ENCODE results near the gene ZNF45. TPM values are rescaled to one million over a fixed set of nuclear protein-coding genes. Genes with fewer than 3 reads are reported as not detected.

Gene ZNF45
- total and polyA plus RNA-seq, 2 of the 13 experiments (the other 11 are each of a cell fraction or from before 2014, with no cell fraction given) = 2.4 to 11.3 TPM

DNA sequence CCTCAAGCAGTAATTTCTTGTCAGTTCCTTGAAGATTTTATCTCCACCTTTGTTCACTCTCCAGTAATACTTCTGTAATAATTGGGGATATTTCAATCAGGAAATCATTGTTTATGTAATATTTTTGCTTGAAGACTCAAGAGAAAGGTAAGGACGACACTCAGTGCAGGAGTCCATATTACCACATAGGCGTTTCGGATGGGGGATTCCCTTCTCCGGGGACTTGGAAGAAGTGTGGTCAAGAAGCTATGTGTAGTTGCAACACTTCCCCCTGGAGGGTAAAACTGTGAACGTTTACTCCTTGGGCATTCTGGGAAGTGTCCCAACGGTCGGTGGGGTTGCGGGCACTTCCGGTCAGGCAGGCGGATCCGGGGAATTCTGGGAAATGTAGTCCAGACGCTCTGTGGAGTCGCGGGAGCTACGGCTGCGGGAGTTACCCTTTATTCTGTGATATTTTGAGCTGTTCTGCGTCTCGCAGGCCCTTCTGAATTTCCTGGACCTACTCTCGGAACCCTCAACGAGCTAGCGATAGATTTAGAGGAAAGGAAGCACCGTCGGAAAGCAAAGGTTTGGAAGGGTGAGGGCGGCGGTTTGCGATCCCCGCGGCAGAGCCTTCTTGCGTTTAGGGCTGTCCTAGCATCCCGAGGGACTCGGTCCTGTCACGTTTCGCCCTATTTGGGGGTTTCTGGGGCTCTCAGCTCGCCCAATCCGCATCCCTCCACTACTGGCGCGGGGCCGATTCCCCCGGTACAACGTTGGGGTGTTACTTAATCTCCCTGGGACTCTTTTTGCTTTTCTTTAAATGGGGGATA is 16.0 kb upstream of the ZNF45 start, which contains the start of gene ZNF221 (continued):
- TF ChIP-seq SIN3A (IDR thresholded peaks at IDR 0.05; ENCODE audit: borderline replicate concordance, low read depth, low read length) = no peak
- TF ChIP-seq ZNF746 (CRISPR knock-in tag; IDR thresholded peaks at IDR 0.05) = peak; percentile 30; the same call in 1 of the 2 replicates
- TF ChIP-seq ZNF674 (CRISPR knock-in tag; IDR thresholded peaks at IDR 0.05; ENCODE audit: low read depth) = no peak
- no peak for TF ChIP-seq RAD21 (CRISPR knock-in tag; IDR thresholded peaks at IDR 0.05)
- TF ChIP-seq SALL1 (CRISPR knock-in tag; IDR thresholded peaks at IDR 0.05) = peak; percentile 76
- no peak for TF ChIP-seq EED (CRISPR knock-in tag; IDR thresholded peaks at IDR 0.05)
- no peak for TF ChIP-seq HOXA9 (CRISPR knock-in tag; IDR thresholded peaks at IDR 0.05; ENCODE audit: borderline replicate concordance)
- TF ChIP-seq ZFX (CRISPR knock-in tag; IDR thresholded peaks at IDR 0.05; ENCODE audit: low read depth) = peak; percentile 57
- TF ChIP-seq KDM4B (CRISPR knock-in tag; IDR thresholded peaks at IDR 0.05) = no peak
- 0 out of 2 replicates have a peak, but pooled peaks have one; percentile 17 for TF ChIP-seq ZNF224 (CRISPR knock-in tag; IDR thresholded peaks at IDR 0.05)
- TF ChIP-seq SUZ12 (IDR thresholded peaks at IDR 0.05; ENCODE audit: low read depth, low read length) = peak; percentile 81
- TF ChIP-seq ZNF431 (CRISPR knock-in tag; IDR thresholded peaks at IDR 0.05; ENCODE audit: borderline replicate concordance, low read depth) = no peak
- TF ChIP-seq ZNF124 (CRISPR knock-in tag; IDR thresholded peaks at IDR 0.05) = peak; percentile 56; the same call in 1 of the 2 replicates
- TF ChIP-seq, protein P1, sequence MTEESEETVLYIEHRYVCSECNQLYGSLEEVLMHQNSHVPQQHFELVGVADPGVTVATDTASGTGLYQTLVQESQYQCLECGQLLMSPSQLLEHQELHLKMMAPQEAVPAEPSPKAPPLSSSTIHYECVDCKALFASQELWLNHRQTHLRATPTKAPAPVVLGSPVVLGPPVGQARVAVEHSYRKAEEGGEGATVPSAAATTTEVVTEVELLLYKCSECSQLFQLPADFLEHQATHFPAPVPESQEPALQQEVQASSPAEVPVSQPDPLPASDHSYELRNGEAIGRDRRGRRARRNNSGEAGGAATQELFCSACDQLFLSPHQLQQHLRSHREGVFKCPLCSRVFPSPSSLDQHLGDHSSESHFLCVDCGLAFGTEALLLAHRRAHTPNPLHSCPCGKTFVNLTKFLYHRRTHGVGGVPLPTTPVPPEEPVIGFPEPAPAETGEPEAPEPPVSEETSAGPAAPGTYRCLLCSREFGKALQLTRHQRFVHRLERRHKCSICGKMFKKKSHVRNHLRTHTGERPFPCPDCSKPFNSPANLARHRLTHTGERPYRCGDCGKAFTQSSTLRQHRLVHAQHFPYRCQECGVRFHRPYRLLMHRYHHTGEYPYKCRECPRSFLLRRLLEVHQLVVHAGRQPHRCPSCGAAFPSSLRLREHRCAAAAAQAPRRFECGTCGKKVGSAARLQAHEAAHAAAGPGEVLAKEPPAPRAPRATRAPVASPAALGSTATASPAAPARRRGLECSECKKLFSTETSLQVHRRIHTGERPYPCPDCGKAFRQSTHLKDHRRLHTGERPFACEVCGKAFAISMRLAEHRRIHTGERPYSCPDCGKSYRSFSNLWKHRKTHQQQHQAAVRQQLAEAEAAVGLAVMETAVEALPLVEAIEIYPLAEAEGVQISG (CRISPR knock-in tag; IDR thresholded peaks at IDR 0.05) = peak; percentile 95
- TF ChIP-seq, protein P2, sequence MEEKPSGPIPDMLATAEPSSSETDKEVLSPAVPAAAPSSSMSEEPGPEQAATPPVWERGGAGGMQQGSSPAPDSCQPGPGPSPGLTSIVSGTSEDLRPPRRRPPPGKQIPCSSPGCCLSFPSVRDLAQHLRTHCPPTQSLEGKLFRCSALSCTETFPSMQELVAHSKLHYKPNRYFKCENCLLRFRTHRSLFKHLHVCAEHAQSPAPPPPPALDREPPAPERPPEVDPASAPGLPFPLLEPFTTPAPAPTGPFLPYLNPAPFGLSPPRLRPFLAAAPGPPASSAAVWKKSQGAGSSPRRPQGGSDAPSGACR (CRISPR knock-in tag; IDR thresholded peaks at IDR 0.05) = peak; percentile 63; the same call in 1 of the 2 replicates
- no peak for TF ChIP-seq NKX3-1 (CRISPR knock-in tag; IDR thresholded peaks at IDR 0.05)
- peak; percentile 47 for TF ChIP-seq SMC3 (IDR thresholded peaks at IDR 0.05; ENCODE audit: low read length)
- no peak for TF ChIP-seq ARNT (IDR thresholded peaks at IDR 0.05)
- peak; percentile 59 for TF ChIP-seq YY1 (IDR thresholded peaks at IDR 0.05; ENCODE audit: insufficient read depth, insufficient replicate concordance, low read depth, low read length)
- TF ChIP-seq RXRB (CRISPR knock-in tag; IDR thresholded peaks at IDR 0.05; ENCODE audit: borderline replicate concordance) = peak; percentile 55
- TF ChIP-seq NFIC (IDR thresholded peaks at IDR 0.05; ENCODE audit: low read length) = no peak
- peak; percentile 73 for TF ChIP-seq GATAD2A (CRISPR knock-in tag; IDR thresholded peaks at IDR 0.05)
